ENCODE results near the gene CNIH3. TPM values are rescaled to one million over a fixed set of nuclear protein-coding genes. Genes with fewer than 3 reads are reported as not detected.
"Not testable (repeated sequence)": the region's sequence is repeated elsewhere in the genome, so short reads cannot be mapped to it uniquely, and the experiment has no call there.

CNIH3 gene
- total and polyA plus RNA-seq, 7 experiments from 2014 or later: 1.0 to 4.2 (median 2.0) TPM

DNA sequence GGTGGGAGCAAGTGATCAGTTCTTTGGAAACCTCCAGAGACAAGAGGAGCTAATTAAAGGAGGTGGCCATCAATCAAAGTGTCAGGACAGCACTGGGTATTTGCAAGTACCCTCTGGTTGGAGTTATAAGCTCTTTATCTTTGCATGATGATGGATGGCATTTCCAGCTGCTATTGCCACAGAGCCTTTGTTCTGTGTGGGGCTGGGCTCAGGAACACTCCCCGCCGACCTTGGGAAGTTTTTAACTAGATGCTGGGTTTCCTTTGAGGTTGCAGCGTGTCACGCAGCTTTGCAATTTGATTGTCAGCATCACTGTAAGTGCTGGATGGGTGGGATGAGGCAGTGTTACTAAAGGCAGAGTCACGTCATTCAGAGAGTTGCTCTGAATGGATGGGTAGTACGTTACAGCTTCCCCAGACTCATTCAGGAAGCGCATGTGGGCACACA, 68.9 kb downstream of the CNIH3 start:
- Histone ChIP-seq H3K27me3 (ENCODE audit: control insufficient read depth in 2 of 2, insufficient read depth in 2 of 2, low read length in 2 of 2) (no peaks in the 10 kb centered on the region), H3K27ac (ENCODE audit: low read depth, low read length) (no peak overlapping the region), H3K9me3 (ENCODE audit: control insufficient read depth in 2 of 3, low read length in 3 of 3) (no peaks in the 10 kb centered on the region), H3K36me3 (ENCODE audit: control insufficient read depth in 2 of 3, insufficient read depth in 3 of 3, low read length in 3 of 3) (no peaks in the 10 kb centered on the region), H3K4me1 (ENCODE audit: control insufficient read depth in 2 of 2, insufficient read depth in 2 of 2, low read length in 2 of 2) (no peaks in the 10 kb centered on the region), H3K4me3 (ENCODE audit: low read length) (no peak overlapping the region)
- intact Hi-C loops (cut with micrococcal nuclease): no loop called here
- DNase-seq (no peak), ATAC-seq (no peak)
- Mint-ChIP-seq H3K4me1 (no peaks in the 10 kb centered on the region), H3K36me3 (no peaks in the 10 kb centered on the region), H3K9me3 (peaks cover 0 to 3% (median 0%) of the 10 kb centered on the region in 11 donors), H3K27me3 (peaks cover 0 to 18% (median 10%) of the 10 kb centered on the region in 5 donors), H3K27ac (no peak overlapping the region), H3K4me3 (no peak overlapping the region)
- POLR2A ChIA-PET: no interaction called here
- CTCF ChIA-PET: no interaction called here

DNA sequence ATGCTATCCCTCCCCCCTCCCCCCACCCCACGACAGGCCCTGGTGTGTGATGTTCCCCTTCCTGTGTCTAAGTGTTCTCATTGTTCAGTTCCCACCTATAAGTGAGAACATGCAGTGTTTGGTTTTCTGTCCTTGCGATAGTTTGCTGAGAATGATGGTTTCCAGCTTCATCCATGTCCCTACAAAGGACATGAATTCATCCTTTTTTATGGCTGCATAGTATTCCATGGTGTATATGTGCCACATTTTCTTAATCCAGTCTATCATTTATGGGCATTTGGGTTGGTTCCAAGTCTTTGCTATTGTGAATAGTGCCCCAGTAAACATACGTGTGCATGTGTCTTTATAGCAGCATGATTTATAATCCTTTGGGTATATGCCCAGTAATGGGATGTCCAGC, 70.0 kb downstream of the CNIH3 start:
- CTCF ChIA-PET; H3K27me3 ChIP-seq (ENCODE audit: control insufficient read depth in 2 of 2, insufficient read depth in 2 of 2, low read length in 2 of 2); H3K36me3 Mint-ChIP-seq; H3K36me3 ChIP-seq (ENCODE audit: control insufficient read depth in 2 of 3, insufficient read depth in 3 of 3, low read length in 3 of 3); H3K4me1 ChIP-seq (ENCODE audit: control insufficient read depth in 2 of 2, insufficient read depth in 2 of 2, low read length in 2 of 2); H3K27ac ChIP-seq (ENCODE audit: low read depth, low read length); POLR2A ChIA-PET; H3K4me3 ChIP-seq (ENCODE audit: low read length); intact Hi-C loops (cut with micrococcal nuclease); H3K4me1 Mint-ChIP-seq; H3K9me3 Mint-ChIP-seq; H3K9me3 ChIP-seq (ENCODE audit: control insufficient read depth in 2 of 3, low read length in 3 of 3); H3K4me3 Mint-ChIP-seq; DNase-seq; H3K27ac Mint-ChIP-seq; ATAC-seq: not testable (repeated sequence)
- H3K27me3 Mint-ChIP-seq: peaks cover 0 to 17% (median 10%) of the 10 kb centered on the region in 5 donors

GRCh38 chr1:224687465-224687864, 71.3 kb downstream of the CNIH3 start:
- no peak for ATAC-seq
- H3K4me1 Mint-ChIP-seq: no peaks in the 10 kb centered on the region
- ChIA-PET POLR2A (no interaction called here), CTCF (no interaction called here)
- intact Hi-C loops (cut with micrococcal nuclease): no loop called here
- H3K4me3 ChIP-seq (ENCODE audit: low read length): no peak overlapping the region
- no peaks in the 10 kb centered on the region for H3K4me1 ChIP-seq (ENCODE audit: control insufficient read depth in 2 of 2, insufficient read depth in 2 of 2, low read length in 2 of 2)
- H3K36me3 Mint-ChIP-seq: no peaks in the 10 kb centered on the region
- no peak overlapping the region for H3K27ac Mint-ChIP-seq
- H3K36me3 ChIP-seq (ENCODE audit: control insufficient read depth in 2 of 3, insufficient read depth in 3 of 3, low read length in 3 of 3): no peaks in the 10 kb centered on the region
- no peak for DNase-seq
- H3K4me3 Mint-ChIP-seq: no peak overlapping the region
- no peaks in the 10 kb centered on the region for H3K9me3 ChIP-seq (ENCODE audit: control insufficient read depth in 2 of 3, low read length in 3 of 3)
- no peaks in the 10 kb centered on the region for H3K27me3 ChIP-seq (ENCODE audit: control insufficient read depth in 2 of 2, insufficient read depth in 2 of 2, low read length in 2 of 2)
- no peak overlapping the region for H3K27ac ChIP-seq (ENCODE audit: low read depth, low read length)
- peaks cover 0 to 17% (median 4%) of the 10 kb centered on the region in 5 donors for H3K27me3 Mint-ChIP-seq
- peaks cover 0 to 3% (median 0%) of the 10 kb centered on the region in 11 donors for H3K9me3 Mint-ChIP-seq

DNA sequence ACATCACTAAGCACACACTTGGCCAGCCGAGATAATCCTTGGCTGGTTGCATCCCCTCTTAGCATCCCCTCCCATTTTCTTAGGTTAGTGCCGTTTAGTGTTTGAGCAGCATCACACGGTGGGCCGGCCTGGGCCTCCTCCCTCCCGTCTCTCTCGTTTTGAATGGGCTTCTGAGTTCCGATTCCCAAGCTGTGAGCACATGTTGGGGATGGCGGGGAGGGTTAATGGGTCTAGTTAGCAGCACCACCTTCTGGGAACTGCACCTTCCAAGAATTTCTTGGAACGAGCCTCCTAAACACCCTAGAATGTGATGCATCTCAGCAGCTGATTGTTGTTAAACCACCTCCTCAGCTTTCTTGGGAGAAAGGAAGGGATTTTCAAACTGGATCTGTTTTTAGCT, 73.3 kb downstream of the CNIH3 start:
- ATAC-seq (no peak), DNase-seq (no peak)
- POLR2A ChIA-PET: no interaction called here
- Mint-ChIP-seq H3K36me3 (no peaks in the 10 kb centered on the region), H3K27ac (no peak overlapping the region), H3K4me1 (no peaks in the 10 kb centered on the region), H3K27me3 (peaks cover 0 to 17% (median 5%) of the 10 kb centered on the region in 5 donors), H3K4me3 (no peak overlapping the region), H3K9me3 (peaks cover 0 to 3% (median 0%) of the 10 kb centered on the region in 11 donors)
- Histone ChIP-seq H3K27ac (ENCODE audit: low read depth, low read length) (no peak overlapping the region), H3K9me3 (ENCODE audit: control insufficient read depth in 2 of 3, low read length in 3 of 3) (no peaks in the 10 kb centered on the region), H3K36me3 (ENCODE audit: control insufficient read depth in 2 of 3, insufficient read depth in 3 of 3, low read length in 3 of 3) (no peaks in the 10 kb centered on the region), H3K4me1 (ENCODE audit: control insufficient read depth in 2 of 2, insufficient read depth in 2 of 2, low read length in 2 of 2) (no peaks in the 10 kb centered on the region), H3K27me3 (ENCODE audit: control insufficient read depth in 2 of 2, insufficient read depth in 2 of 2, low read length in 2 of 2) (no peaks in the 10 kb centered on the region), H3K4me3 (ENCODE audit: low read length) (no peak overlapping the region)
- CTCF ChIA-PET: no interaction called here
- intact Hi-C loops (cut with micrococcal nuclease): no loop called here

- DNase-seq (no peak), ATAC-seq (no peak)
- no peaks in the 10 kb centered on the region for H3K9me3 ChIP-seq (ENCODE audit: control insufficient read depth in 2 of 3, low read length in 3 of 3)
- no peaks in the 10 kb centered on the region for H3K4me1 Mint-ChIP-seq
- H3K4me1 ChIP-seq (ENCODE audit: control insufficient read depth in 2 of 2, insufficient read depth in 2 of 2, low read length in 2 of 2): no peaks in the 10 kb centered on the region
- H3K27ac ChIP-seq (ENCODE audit: low read depth, low read length): no peak overlapping the region
- H3K4me3 Mint-ChIP-seq: no peak overlapping the region
- intact Hi-C loops (cut with micrococcal nuclease): no loop called here
- no peaks in the 10 kb centered on the region for H3K27me3 ChIP-seq (ENCODE audit: control insufficient read depth in 2 of 2, insufficient read depth in 2 of 2, low read length in 2 of 2)
- peaks cover 0 to 17% (median 5%) of the 10 kb centered on the region in 5 donors for H3K27me3 Mint-ChIP-seq
- H3K4me3 ChIP-seq (ENCODE audit: low read length): no peak overlapping the region
- no peaks in the 10 kb centered on the region for H3K36me3 ChIP-seq (ENCODE audit: control insufficient read depth in 2 of 3, insufficient read depth in 3 of 3, low read length in 3 of 3)
- ChIA-PET CTCF (no interaction called here), POLR2A (no interaction called here)
- H3K9me3 Mint-ChIP-seq: peaks cover 0 to 3% (median 0%) of the 10 kb centered on the region in 11 donors
- no peaks in the 10 kb centered on the region for H3K36me3 Mint-ChIP-seq
- no peak overlapping the region for H3K27ac Mint-ChIP-seq
Measured at GRCh38 chr1:224690576-224690975, 74.5 kb downstream of the CNIH3 start.

GRCh38 chr1:224691148-224691925, 75.2 kb downstream of the CNIH3 start:
- H3K27me3 ChIP-seq (ENCODE audit: control insufficient read depth in 2 of 2, insufficient read depth in 2 of 2, low read length in 2 of 2): no peaks in the 10 kb centered on the region
- no peak overlapping the region for H3K4me3 ChIP-seq (ENCODE audit: low read length)
- DNase-seq (no peak), ATAC-seq (no peak)
- no peaks in the 10 kb centered on the region for H3K4me1 ChIP-seq (ENCODE audit: control insufficient read depth in 2 of 2, insufficient read depth in 2 of 2, low read length in 2 of 2)
- H3K36me3 Mint-ChIP-seq: no peaks in the 10 kb centered on the region
- ChIA-PET CTCF (no interaction called here), POLR2A (no interaction called here)
- no peaks in the 10 kb centered on the region for H3K9me3 ChIP-seq (ENCODE audit: control insufficient read depth in 2 of 3, low read length in 3 of 3)
- no peak overlapping the region for H3K27ac Mint-ChIP-seq
- H3K27me3 Mint-ChIP-seq: peaks cover 0 to 17% (median 5%) of the 10 kb centered on the region in 5 donors
- H3K9me3 Mint-ChIP-seq: no peaks in the 10 kb centered on the region
- no peaks in the 10 kb centered on the region for H3K36me3 ChIP-seq (ENCODE audit: control insufficient read depth in 2 of 3, insufficient read depth in 3 of 3, low read length in 3 of 3)
- H3K4me3 Mint-ChIP-seq: no peak overlapping the region
- no peaks in the 10 kb centered on the region for H3K4me1 Mint-ChIP-seq
- intact Hi-C loops (cut with micrococcal nuclease): no loop called here
- H3K27ac ChIP-seq (ENCODE audit: low read depth, low read length): no peak overlapping the region

DNA sequence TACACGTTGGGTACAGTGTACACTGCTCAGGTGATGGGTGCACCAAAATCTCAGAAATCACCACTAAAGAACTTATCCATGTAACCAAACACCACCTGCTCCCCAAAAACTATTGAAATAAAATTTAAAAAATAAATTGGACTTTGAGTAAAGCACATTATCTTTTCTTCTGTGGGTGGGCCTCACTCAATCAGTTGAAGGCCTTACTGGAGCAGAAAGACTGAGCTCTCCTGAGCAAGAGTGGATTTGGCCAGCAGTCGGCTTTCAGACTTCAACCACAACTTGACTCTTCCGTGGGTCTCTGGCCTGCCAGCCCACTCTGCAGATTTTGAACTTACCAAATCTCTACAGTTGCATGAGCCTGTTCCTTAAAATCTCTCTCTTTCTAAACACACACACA, 78.9 kb downstream of the CNIH3 start:
- H3K4me3 ChIP-seq (ENCODE audit: low read length): no peak overlapping the region
- no peak for ATAC-seq
- no peak for DNase-seq
- H3K36me3 ChIP-seq (ENCODE audit: control insufficient read depth in 2 of 3, insufficient read depth in 3 of 3, low read length in 3 of 3): no peaks in the 10 kb centered on the region
- no peaks in the 10 kb centered on the region for H3K27me3 ChIP-seq (ENCODE audit: control insufficient read depth in 2 of 2, insufficient read depth in 2 of 2, low read length in 2 of 2)
- Mint-ChIP-seq H3K27me3 (peaks cover 0 to 10% (median 2%) of the 10 kb centered on the region in 5 donors), H3K9me3 (no peaks in the 10 kb centered on the region), H3K4me3 (no peak overlapping the region), H3K36me3 (no peaks in the 10 kb centered on the region), H3K27ac (no peak overlapping the region), H3K4me1 (no peaks in the 10 kb centered on the region)
- ChIA-PET CTCF (no interaction called here), POLR2A (no interaction called here)
- no peaks in the 10 kb centered on the region for H3K4me1 ChIP-seq (ENCODE audit: control insufficient read depth in 2 of 2, insufficient read depth in 2 of 2, low read length in 2 of 2)
- no peaks in the 10 kb centered on the region for H3K9me3 ChIP-seq (ENCODE audit: control insufficient read depth in 2 of 3, low read length in 3 of 3)
- no peak overlapping the region for H3K27ac ChIP-seq (ENCODE audit: low read depth, low read length)
- intact Hi-C loops (cut with micrococcal nuclease): no loop called here
